Measurements from ENCODE around the gene TBC1D21.

TBC1D21 gene

DNA sequence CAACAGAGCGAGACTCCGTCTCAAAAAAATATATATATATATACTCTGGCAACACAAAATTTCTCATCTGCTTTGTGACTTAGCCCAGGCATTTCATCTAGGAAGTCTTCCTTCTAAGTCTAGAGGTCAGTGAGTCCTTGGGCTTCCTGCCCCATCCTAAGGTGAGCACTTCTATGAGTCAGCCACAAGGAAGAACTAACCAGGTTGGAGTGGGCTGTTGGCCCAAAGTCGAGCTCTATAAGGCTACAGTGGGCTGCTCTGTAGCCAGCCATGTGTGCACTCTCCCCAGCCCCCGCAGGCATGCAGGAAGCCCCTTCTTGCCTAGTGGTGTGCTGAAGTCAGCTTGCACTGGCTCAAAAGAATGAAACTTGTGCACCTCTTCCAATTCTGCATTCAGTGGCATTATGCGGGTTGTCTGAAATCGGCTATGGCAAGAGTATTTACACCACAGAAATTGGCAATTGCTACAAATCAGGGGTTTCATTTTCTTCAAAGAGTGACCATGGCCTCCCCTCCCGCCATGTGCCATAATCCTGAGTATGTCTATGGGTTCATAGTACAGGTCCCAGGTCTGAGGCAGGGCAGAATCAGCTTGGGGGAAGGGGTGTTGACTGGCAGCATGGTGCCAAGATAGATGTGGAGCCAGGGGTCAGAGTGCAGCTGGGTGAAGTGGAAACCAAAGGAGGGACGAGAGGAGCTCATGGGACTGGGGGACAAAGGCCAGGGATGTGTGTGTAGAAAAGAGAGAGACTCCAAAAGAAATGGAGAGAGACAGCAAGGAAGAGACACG, 30.9 kb downstream of the TBC1D21 start:
- Histone ChIP-seq H3K4me1 (ENCODE audit: insufficient read depth, low read length) (peaks cover 4% of the 10 kb centered on the region), H3K27me3 (ENCODE audit: control insufficient read depth in 1 of 2, insufficient read depth in 2 of 2, low read length in 2 of 2) (no peaks in the 10 kb centered on the region), H3K36me3 (ENCODE audit: insufficient read depth, low read length) (no peaks in the 10 kb centered on the region), H3K9me3 (ENCODE audit: low read length) (no peaks in the 10 kb centered on the region), H3K27ac (ENCODE audit: low read depth, low read length) (no peak overlapping the region), H3K4me3 (ENCODE audit: low read depth in 1 of 2, low read length in 2 of 2) (no peak overlapping the region), H3K9ac (ENCODE audit: low read length) (no peak overlapping the region)

DNA sequence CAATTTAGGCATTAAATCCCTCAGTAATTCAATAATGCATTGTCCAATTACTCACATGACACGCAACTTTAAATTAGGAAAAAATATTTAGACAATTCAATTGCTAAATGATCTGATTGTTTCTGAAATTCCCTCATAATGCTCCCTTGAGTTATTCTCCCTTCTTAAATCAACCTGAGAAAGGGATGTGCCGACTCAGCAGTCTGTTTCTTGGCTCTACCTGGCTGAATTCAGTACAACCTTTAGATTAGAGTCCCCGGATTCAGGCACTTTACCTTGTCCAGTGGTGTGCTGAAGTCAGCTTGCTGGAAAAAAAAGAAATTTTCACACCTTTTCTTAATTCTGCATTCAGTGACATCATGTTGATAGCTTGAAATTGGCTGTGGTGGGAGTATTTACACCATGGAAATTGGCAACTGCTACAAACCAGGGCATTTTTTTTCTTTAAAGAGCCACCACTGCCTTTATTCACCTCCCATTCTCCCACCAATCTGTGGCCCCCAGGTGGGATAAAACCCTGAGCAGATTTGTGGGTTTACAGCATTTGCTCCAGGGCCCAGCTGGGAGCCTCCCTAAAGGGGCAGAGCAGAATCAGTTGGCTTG, 32.0 kb downstream of the TBC1D21 start:
- Histone ChIP-seq H3K9ac (ENCODE audit: low read length) (no peak overlapping the region), H3K27ac (ENCODE audit: low read depth, low read length) (no peak overlapping the region), H3K4me3 (ENCODE audit: low read depth in 1 of 2, low read length in 2 of 2) (no peak overlapping the region), H3K9me3 (ENCODE audit: low read length) (no peaks in the 10 kb centered on the region), H3K4me1 (ENCODE audit: insufficient read depth, low read length) (peaks cover 4% of the 10 kb centered on the region), H3K36me3 (ENCODE audit: insufficient read depth, low read length) (no peaks in the 10 kb centered on the region), H3K27me3 (ENCODE audit: control insufficient read depth in 1 of 2, insufficient read depth in 2 of 2, low read length in 2 of 2) (no peaks in the 10 kb centered on the region)

- H3K4me3 ChIP-seq (ENCODE audit: low read depth in 1 of 2, low read length in 2 of 2), result no peak overlapping the region
- no peak overlapping the region for H3K27ac ChIP-seq (ENCODE audit: low read depth, low read length)
- H3K27me3 ChIP-seq (ENCODE audit: control insufficient read depth in 1 of 2, insufficient read depth in 2 of 2, low read length in 2 of 2), result no peaks in the 10 kb centered on the region
- H3K9ac ChIP-seq (ENCODE audit: low read length), result no peak overlapping the region
- no peaks in the 10 kb centered on the region for H3K36me3 ChIP-seq (ENCODE audit: insufficient read depth, low read length)
- no peaks in the 10 kb centered on the region for H3K9me3 ChIP-seq (ENCODE audit: low read length)
- peaks cover 4% of the 10 kb centered on the region for H3K4me1 ChIP-seq (ENCODE audit: insufficient read depth, low read length)
Measured at GRCh38 chr15:73906346-73907034, 33.1 kb downstream of the TBC1D21 start.

DNA sequence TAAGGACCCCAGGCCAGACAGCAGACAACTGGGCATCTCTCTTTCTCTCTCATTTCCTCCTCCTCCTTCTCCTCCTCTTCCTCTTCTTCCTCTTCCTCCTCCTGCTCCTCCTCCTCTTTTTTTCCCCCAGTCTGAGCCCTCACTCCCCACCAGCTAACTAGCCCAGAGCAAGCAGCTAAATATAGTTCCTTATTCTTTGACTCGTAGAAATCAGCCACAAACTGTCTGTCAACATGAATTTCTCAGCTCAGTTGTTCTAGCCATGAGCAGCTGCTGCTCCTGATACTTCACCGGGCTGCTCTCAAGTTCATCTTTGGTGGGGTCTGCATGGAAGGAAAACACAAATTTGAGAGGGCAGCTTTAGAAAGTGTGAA, 33.7 kb downstream of the TBC1D21 start:
- Histone ChIP-seq H3K4me1 (ENCODE audit: insufficient read depth, low read length) (peaks cover 4% of the 10 kb centered on the region), H3K36me3 (ENCODE audit: insufficient read depth, low read length) (no peaks in the 10 kb centered on the region), H3K4me3 (ENCODE audit: low read depth in 1 of 2, low read length in 2 of 2) (no peak overlapping the region), H3K9me3 (ENCODE audit: low read length) (no peaks in the 10 kb centered on the region), H3K27me3 (ENCODE audit: control insufficient read depth in 1 of 2, insufficient read depth in 2 of 2, low read length in 2 of 2) (no peaks in the 10 kb centered on the region), H3K9ac (ENCODE audit: low read length) (no peak overlapping the region), H3K27ac (ENCODE audit: low read depth, low read length) (no peak overlapping the region)

GRCh38 chr15:73908030-73908821, 34.9 kb downstream of the TBC1D21 start:
- H3K36me3 ChIP-seq (ENCODE audit: insufficient read depth, low read length), result no peaks in the 10 kb centered on the region
- no peaks in the 10 kb centered on the region for H3K27me3 ChIP-seq (ENCODE audit: control insufficient read depth in 1 of 2, insufficient read depth in 2 of 2, low read length in 2 of 2)
- no peaks in the 10 kb centered on the region for H3K9me3 ChIP-seq (ENCODE audit: low read length)
- H3K4me3 ChIP-seq (ENCODE audit: low read depth in 1 of 2, low read length in 2 of 2), result no peak overlapping the region
- peaks cover 4% of the 10 kb centered on the region for H3K4me1 ChIP-seq (ENCODE audit: insufficient read depth, low read length)
- no peak overlapping the region for H3K9ac ChIP-seq (ENCODE audit: low read length)
- no peak overlapping the region for H3K27ac ChIP-seq (ENCODE audit: low read depth, low read length)

DNA sequence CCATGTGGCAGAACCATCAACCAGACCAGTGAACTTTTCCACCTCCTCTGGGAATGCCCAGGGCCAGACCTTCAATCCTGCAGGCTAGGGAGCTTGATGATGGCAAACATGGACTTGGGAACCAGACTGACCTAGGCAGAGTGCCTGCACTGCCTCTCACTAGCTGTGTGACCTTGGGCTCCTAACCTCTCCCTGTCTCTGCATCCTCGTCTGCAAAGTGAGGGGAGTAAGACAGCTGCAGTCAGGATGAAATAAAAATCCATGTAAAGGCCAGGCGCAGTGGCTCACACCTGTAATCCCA, 35.4 kb downstream of the TBC1D21 start:
- no peak overlapping the region for H3K4me3 ChIP-seq (ENCODE audit: low read depth in 1 of 2, low read length in 2 of 2)
- H3K27me3 ChIP-seq (ENCODE audit: control insufficient read depth in 1 of 2, insufficient read depth in 2 of 2, low read length in 2 of 2), result no peaks in the 10 kb centered on the region
- H3K27ac ChIP-seq (ENCODE audit: low read depth, low read length), result no peak overlapping the region
- H3K36me3 ChIP-seq (ENCODE audit: insufficient read depth, low read length), result no peaks in the 10 kb centered on the region
- H3K9me3 ChIP-seq (ENCODE audit: low read length), result no peaks in the 10 kb centered on the region
- no peak overlapping the region for H3K9ac ChIP-seq (ENCODE audit: low read length)
- peaks cover 4% of the 10 kb centered on the region for H3K4me1 ChIP-seq (ENCODE audit: insufficient read depth, low read length)

DNA sequence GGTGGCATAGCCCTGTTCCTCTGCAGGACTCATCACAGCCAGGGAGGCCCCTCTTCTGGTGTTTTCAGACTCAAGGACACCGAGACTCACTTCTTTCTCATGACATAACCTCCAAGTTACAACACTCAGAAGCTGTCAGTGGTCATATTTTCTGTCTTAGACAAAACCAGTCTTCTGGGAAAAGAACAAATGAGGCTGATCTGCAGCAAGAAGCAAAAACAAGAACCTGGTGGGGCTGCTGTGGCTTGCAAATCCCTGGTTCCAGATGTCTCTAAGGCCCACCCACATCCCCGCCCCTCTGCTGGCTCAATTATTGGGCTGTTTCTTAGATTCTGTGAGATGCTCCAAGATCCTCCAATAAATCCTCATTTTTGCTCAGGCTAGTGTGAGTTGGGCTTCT, 36.3 kb downstream of the TBC1D21 start:
- H3K4me1 ChIP-seq (ENCODE audit: insufficient read depth, low read length), result peaks cover 4% of the 10 kb centered on the region
- H3K27ac ChIP-seq (ENCODE audit: low read depth, low read length), result no peak overlapping the region
- no peak overlapping the region for H3K9ac ChIP-seq (ENCODE audit: low read length)
- no peak overlapping the region for H3K4me3 ChIP-seq (ENCODE audit: low read depth in 1 of 2, low read length in 2 of 2)
- no peaks in the 10 kb centered on the region for H3K27me3 ChIP-seq (ENCODE audit: control insufficient read depth in 1 of 2, insufficient read depth in 2 of 2, low read length in 2 of 2)
- H3K9me3 ChIP-seq (ENCODE audit: low read length), result no peaks in the 10 kb centered on the region
- no peaks in the 10 kb centered on the region for H3K36me3 ChIP-seq (ENCODE audit: insufficient read depth, low read length)

DNA sequence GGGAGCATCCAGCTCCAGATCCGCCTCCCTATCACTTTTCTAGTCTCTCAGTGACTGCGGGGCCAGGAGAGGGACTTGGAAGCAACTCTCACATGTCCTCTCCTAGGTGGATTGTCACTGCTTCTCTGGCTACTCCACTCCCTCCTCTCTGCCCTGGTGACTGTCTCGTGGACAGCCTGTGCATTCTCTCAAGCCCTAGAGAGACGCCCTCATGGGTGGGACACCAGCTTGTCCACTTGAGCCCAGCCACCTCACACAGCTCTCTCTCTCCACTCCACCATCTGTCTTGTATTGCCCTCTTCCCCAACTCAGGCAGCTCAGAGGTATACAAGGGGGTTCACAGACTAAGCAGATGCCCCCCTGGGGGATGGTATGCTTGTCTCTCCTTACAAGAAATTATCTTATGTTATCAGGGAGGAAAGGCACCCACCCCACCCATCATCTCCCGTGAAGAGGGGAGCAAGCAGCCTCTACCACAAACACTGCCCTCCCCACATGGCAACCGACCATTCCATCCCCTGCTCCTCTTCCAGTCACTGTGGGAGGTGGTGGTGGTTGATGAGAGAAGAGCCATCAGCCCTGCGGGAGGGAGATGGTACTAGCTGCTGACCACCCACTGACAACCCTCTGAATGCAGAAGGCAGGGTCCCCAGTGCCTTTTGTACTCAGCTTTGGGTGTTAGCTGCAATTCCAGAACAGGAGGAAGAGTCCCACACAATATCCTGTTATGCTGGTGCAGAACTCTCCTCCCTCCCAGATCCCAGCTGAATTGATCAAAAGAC, 37.3 kb downstream of the TBC1D21 start:
- H3K27me3 ChIP-seq (ENCODE audit: control insufficient read depth in 1 of 2, insufficient read depth in 2 of 2, low read length in 2 of 2), result no peaks in the 10 kb centered on the region
- H3K4me1 ChIP-seq (ENCODE audit: insufficient read depth, low read length), result peaks cover 4% of the 10 kb centered on the region
- H3K36me3 ChIP-seq (ENCODE audit: insufficient read depth, low read length), result no peaks in the 10 kb centered on the region
- H3K9ac ChIP-seq (ENCODE audit: low read length), result no peak overlapping the region
- no peak overlapping the region for H3K27ac ChIP-seq (ENCODE audit: low read depth, low read length)
- no peaks in the 10 kb centered on the region for H3K9me3 ChIP-seq (ENCODE audit: low read length)
- no peak overlapping the region for H3K4me3 ChIP-seq (ENCODE audit: low read depth in 1 of 2, low read length in 2 of 2)

DNA sequence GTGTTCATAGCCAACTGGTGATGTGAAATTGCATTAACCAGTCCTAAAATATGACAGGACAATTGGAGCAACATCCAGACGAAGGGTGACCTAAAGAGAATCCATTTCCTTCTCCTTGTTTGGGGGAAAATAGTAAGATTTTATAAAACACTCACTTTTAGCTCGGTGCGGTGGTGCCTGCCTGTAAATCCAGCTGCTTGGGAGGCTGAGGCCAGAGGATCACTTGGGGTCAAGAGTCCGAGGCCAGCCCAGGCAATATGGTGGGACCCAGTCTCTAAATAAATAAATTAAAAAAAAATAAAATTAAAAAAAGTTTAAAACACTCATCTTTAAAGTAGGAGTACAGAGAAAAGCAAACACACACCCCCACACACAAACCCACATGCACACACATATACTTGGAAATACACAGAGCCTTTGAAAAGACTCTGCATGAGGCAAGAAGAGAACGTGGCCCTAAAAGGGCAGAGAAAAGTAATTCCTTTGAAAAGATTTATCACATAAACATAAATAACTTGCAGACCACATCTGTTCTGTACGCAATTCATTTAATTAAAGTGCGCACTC, 38.7 kb downstream of the TBC1D21 start:
- Histone ChIP-seq H3K4me1 (ENCODE audit: insufficient read depth, low read length) (peaks cover 4% of the 10 kb centered on the region), H3K27me3 (ENCODE audit: control insufficient read depth in 1 of 2, insufficient read depth in 2 of 2, low read length in 2 of 2) (no peaks in the 10 kb centered on the region), H3K4me3 (ENCODE audit: low read depth in 1 of 2, low read length in 2 of 2) (no peak overlapping the region), H3K36me3 (ENCODE audit: insufficient read depth, low read length) (no peaks in the 10 kb centered on the region), H3K9ac (ENCODE audit: low read length) (no peak overlapping the region), H3K27ac (ENCODE audit: low read depth, low read length) (no peak overlapping the region), H3K9me3 (ENCODE audit: low read length) (no peaks in the 10 kb centered on the region)

- Histone ChIP-seq H3K4me3 (ENCODE audit: low read depth in 1 of 2, low read length in 2 of 2) (no peak overlapping the region), H3K27ac (ENCODE audit: low read depth, low read length) (no peak overlapping the region), H3K9ac (ENCODE audit: low read length) (no peak overlapping the region), H3K4me1 (ENCODE audit: insufficient read depth, low read length) (no peaks in the 10 kb centered on the region), H3K27me3 (ENCODE audit: control insufficient read depth in 1 of 2, insufficient read depth in 2 of 2, low read length in 2 of 2) (no peaks in the 10 kb centered on the region), H3K9me3 (ENCODE audit: low read length) (no peaks in the 10 kb centered on the region), H3K36me3 (ENCODE audit: insufficient read depth, low read length) (no peaks in the 10 kb centered on the region)
Measured at GRCh38 chr15:73914145-73914544, 40.8 kb downstream of the TBC1D21 start.
